Activated CD4-positive, CD25-positive, alpha-beta regulatory T cell treated with anti-CD3 and anti-CD28 coated beads, Interleukin-2, amount 50 U/mL, for 24 hours (primary cell): ENCODE measurements around the gene CNPY1.

Experiments used
- ATAC-seq, 2 donors: fragments of 150-1000 bp; cut with Tn5 transposase; one replicate each; pipeline ENCODE4 v1.10.0; 2021; ENCODE audit warnings: mild to moderate bottlenecking in 1 of 2, moderate library complexity in 1 of 2

Gene CNPY1

GRCh38 chr7:155486783-155487508 is 59.4 kb downstream of the CNPY1 start:
- no peak for ATAC-seq

GRCh38 chr7:155484483-155485399 is 61.6 kb downstream of the CNPY1 start:
- ATAC-seq = no peak

DNA sequence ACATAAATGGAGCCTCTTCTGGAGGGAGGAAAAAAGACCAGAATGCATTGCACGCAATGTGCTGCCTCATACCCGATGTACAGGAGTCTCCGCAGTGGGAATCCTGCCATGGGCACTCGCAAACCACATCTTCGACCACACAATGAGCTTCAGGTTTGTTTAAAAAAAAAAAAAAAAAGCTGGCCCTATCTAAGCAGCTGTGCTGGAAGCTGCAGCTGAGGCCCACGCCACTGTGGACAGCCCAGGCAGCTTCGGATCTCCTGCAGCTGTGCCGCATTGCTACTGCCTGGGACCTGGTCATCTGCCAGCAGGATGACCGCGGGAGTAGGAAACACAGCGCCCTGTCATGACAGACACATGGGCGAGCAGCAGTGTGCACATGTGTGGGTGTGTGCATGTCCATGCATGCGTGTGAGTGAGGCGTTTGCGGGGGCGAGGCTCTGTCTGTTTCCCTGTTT is 62.5 kb downstream of the CNPY1 start:
- no peak for ATAC-seq

GRCh38 chr7:155483245-155483644 is 63.1 kb downstream of the CNPY1 start:
- ATAC-seq = no peak

DNA sequence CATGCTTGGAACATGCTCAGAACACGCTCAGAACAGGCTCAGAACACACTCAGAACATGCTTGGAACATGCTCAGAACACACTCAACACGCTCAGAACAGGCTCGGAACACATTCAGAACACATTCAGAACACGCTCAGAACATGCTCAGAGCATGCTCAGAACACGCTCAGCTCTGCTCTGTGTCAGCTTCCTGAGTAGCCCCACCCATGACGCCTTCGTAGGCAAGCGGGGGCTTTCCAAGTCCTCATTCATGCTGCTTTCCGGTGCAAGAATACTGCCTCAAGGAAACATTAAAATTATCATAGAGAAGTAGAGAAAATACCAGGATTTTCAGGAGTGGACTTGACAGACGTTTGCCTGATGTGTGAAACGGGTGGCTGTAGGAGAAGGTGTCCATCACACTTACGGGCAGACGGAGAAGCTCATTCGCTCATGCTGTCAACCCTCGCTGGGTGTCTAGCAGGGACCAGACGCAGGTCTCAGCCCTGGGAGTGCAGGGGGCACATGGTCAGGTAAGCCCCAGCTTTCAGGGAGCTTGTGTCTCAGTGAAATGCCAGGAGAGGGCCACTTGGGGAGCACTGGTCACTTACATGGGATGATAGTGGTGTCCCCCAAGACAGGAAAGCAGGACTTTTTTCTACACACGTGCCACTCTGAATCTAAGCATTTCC is 63.7 kb downstream of the CNPY1 start:
- ATAC-seq = no peak

GRCh38 chr7:155481764-155482163 is 64.6 kb downstream of the CNPY1 start:
- no peak for ATAC-seq

- ATAC-seq = peak in 1 of 2 donors; percentile 59
Observed at GRCh38 chr7:155477476-155477875, 68.9 kb downstream of the CNPY1 start.

GRCh38 chr7:155471718-155472117 is 74.6 kb downstream of the CNPY1 start:
- no peak for ATAC-seq

DNA sequence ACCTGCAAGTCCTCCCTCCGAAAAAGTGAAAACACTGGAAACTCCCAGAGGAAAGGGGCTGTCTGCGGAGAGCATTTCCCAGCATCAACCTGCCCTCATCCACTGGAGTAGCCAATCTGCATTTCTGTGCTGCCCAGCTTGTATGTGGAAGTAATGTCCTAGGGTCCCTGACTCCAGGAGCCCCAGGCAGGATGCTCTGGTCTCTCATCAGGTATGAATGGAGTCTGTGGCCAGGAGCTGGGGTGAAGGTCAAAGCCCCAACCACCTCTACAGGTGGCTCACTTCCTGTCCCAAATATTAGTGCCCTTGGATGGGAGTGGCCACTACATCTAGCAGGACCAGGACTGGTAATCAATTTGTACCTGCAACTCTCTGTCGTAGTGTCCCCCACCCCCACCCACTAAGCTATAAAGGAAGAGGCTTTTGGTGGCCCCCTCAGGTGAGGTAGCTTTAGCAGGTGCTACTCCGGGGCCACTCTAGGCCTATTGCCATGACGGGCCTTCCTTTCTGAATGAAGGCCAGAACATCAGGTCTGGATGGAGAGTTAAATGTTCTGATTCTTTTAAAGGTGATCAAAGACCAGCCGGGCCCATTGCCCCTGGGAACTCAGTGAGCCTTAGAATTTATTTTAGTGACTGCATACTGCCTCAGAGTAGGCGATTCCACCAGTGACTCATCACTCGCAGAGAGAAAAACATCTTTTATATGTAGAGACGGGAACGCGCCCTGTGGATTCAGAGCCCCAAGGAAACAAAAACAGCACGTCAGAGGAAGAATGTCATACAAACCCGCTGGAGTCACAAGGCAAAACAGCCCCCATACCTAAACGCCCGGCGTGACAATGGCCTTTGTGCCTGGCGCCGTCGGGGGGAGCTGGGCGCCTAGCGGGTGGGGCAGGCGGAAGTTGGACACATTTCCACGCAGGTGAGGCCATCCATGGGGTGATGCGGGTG is 75.4 kb downstream of the CNPY1 start:
- no peak for ATAC-seq

DNA sequence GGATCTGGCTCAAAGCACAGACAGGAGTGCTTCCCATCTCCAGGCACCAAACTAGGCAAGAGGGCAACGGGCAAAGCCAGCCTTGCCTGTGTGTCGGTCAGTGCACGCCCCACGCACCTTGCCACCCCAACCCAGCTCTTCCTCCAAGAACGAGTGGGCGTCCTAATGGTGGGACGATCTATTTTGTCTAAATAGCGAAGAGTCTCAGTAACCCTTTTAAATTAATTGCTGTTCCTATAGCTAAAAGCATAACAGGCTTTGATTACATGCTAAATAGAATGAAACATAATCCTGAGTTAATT is 76.2 kb downstream of the CNPY1 start:
- ATAC-seq = no peak

- ATAC-seq = no peak
Observed at GRCh38 chr7:155469311-155470185, 76.8 kb downstream of the CNPY1 start.

DNA sequence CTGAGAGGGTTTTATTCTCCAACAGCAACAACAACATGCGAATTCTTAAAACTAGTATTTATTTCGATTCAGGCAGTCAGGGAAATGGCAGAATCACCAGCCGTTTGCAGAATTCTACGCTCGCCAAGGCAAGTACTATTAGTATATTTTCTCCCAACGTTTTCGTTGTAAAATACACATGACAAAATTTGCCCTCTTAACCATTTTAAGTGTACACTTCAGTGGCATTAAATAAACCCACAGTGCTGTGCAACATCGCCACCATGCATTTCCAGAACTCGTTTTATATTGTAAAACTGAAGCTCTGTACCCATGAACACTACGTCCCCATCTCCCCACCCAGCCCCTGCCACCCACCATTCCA is 77.6 kb downstream of the CNPY1 start:
- no peak for ATAC-seq

- no peak for ATAC-seq
Observed at GRCh38 chr7:155467846-155468784, 78.2 kb downstream of the CNPY1 start.

DNA sequence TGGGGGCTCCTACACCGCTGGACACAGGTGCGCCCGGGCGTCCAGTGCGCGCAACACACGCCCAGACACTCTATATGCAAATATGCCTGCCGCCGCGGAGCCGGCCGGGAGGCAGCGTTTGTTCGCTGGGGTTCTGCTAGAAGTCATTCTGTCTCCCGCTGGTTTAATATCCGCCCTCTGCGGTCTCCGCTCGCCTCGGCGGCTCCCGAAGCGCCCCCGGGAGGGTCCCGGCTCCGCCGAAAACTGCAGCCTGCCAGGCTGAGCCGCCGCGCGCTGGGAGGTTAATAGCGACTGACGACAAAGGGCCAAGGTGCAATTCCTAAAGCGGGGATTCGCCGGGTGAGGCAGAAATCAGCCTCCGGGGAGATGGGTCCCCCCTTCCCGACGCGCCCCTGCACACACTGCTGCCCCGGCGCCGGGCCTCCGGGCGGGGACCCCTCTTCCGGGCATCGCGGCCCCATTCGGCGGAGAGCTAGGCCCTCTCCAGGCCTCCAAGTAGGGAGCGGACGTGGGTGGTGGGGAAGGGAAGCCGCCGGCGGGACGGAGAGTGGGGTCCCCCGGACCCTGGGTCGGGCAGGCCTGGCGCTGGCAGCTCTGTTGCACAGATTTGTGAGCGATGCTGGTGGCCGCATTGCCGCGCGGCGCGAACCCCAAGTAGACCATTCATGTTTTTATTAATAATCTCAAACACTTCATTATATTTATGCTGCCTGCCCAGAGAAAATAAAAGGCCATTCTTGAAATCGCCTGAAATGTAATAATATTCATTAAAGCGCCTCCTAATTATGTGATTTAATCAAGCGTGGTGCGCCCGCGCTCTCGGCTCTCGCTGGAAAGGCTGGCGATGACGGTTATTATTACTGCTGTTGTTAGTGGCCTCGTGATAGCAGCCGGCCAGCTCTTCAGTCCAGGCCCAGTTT is 79.3 kb downstream of the CNPY1 start:
- no peak for ATAC-seq

DNA sequence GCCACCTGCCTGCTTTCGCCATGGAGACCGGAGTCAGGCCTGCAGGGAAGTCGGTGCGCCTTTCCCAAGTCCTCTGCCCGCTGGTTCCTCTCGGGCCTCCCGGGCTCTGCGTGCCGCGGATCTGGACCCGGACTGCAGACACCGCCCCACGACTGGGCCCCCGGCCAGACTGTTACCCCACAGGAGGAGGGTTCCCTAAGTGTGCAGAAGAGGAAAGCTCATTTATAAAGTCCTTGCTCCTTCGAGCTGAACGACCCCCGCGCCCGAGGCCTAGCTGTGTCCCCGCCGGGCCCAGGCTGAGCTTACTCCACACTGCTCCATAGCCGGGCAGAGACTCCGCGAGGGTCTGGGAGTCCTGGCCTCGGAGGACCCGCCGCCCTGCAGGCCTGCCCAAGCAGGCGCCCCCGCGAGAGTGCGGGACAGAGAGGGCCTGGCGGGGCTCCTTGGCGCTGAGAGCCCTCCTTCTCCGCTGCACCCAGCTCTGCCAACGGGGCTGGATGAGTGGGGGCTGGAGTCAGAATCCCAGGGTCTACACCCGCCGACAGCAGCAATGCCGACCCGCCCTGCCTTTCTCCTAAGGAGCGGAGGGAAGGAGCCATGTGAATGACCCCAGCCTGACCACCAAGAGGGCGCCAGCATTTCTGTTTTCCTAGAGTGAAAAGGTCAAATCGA is 80.1 kb downstream of the CNPY1 start:
- no peak for ATAC-seq

GRCh38 chr7:155465761-155466141 is 80.6 kb downstream of the CNPY1 start:
- ATAC-seq = no peak

DNA sequence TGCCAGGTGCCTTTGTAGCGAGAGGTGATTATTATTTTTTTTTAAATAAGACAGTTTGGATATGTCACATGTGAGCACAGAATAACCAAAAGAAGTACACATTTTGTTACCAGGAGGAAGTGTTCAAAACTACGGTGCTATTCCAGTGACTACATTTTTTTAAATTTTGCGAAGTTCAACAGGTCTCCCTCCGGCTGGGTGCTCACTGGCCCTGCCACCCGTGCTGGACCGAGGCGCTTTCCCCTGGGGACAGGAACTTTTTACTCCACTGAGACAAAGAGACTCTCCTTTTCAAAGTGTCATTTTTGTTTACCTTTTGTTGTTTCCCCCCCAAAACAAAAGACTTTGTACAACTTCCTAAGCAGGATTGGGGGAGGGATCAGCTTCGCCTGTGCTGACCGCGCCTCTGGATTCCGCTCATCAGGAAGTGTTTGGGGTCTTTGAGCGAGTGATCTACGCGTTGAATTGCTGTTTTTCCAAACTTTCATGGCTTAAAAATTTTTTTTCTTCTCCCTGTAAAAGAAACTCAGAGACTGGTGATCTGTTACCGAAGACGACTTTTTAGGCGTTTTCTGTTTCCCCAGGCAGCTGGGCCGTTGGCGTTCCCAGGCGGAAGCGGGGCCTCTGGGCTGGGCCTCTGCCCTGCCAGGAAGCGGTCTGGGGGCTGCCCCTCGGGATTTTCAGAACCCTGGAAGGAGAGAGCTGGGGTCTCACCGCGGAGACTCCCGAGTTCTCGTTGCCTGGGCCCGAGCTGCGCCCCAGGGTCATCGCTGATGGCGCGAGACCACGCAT is 81.2 kb downstream of the CNPY1 start:
- no peak for ATAC-seq

DNA sequence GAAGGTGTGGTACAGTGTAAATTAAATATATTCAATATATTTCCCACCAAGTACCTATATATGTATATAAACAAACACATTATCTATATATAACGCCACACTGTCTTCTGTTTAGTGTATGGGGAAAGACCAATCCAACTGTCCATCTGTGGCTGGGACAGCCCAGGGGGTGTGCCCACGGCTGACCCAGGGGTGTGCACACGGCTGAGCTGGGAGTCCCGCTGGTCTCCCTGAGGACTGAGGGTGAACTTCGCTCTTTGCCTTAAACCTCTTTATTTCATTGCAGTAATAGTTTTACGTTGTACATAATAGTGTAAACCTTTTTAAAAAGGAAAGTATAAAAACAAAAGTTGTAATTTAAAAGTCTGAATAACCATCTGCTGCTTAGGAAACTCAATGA is 82.2 kb downstream of the CNPY1 start:
- ATAC-seq = no peak
